ENCODE results near the gene ADRA2A. TPM values are rescaled to one million over a fixed set of nuclear protein-coding genes. Genes with fewer than 3 reads are reported as not detected.

The ADRA2A gene
- total RNA-seq, result 11.4 TPM

GRCh38 chr10:111076682-111077478 is at the start of gene ADRA2A:
Gene ADRA2A, plus strand, starts transcription at chr10:111077029. Its CDS starts 968 bp downstream, at chr10:111077997.
- intact Hi-C loops (cut with DNase I), result no loop called here
- peak; percentile 74 for DNase-seq (ENCODE audit: low spot score)
- peak; percentile 81 for ATAC-seq

GRCh38 chr10:111030042-111030750 is 46.6 kb upstream of the ADRA2A start:
- ATAC-seq (no peak), DNase-seq (ENCODE audit: low spot score) (no peak)
- intact Hi-C loops (cut with DNase I), result no loop called here

DNA sequence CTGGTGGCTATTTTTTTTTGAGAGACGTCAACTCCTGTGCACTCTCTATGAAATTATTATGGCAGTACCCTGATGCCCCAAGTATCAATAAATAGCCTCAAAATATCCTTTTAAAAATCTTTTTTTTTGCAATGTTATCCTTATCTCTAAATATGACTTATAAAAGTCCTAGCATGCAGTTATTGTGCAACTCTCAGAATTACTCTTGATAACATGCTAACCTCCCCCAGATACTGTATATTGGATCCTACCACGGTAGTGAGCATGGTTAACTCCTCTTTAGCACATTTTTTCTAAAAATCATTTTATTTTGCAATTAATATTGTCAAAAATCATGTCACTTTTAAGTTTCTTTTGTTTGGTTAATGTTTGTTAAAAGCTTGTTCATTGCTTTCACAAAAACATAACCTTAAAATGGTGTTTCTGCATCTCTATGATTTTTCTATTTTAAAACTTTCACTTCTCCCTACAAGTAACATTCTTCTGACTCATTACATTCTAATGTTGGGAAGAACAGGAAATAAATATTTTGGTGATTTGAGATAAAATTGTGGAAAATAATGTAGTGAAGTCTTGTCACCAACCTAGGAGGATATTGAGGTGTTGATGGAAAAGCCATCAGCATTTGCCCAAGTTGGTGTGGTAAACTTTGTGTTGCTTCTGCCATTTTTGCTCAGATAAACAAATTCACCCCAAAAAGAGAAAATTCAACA is 42.1 kb upstream of the ADRA2A start:
- ATAC-seq (no peak), DNase-seq (ENCODE audit: low spot score) (no peak)
- intact Hi-C loops (cut with DNase I), result no loop called here

DNA sequence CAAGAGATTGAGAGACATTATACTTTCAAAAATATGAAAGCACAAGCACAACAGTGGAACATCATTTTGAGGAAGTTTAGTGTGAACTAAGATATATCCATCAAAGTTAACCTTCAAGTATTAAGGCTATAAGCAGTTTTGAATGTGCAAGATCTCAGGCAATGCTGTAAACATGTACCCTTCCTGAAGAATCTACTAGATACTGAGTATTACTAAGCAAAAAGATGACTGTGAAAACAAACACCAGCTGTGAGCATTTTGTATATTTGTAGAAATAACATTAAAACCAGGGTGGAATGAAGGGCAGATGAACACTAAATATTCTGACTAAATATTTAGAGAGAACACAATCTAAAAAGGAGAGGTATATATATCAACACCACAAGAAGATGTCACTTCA is 41.3 kb upstream of the ADRA2A start:
- ATAC-seq (no peak), DNase-seq (ENCODE audit: low spot score) (no peak)
- intact Hi-C loops (cut with DNase I), result no loop called here

DNA sequence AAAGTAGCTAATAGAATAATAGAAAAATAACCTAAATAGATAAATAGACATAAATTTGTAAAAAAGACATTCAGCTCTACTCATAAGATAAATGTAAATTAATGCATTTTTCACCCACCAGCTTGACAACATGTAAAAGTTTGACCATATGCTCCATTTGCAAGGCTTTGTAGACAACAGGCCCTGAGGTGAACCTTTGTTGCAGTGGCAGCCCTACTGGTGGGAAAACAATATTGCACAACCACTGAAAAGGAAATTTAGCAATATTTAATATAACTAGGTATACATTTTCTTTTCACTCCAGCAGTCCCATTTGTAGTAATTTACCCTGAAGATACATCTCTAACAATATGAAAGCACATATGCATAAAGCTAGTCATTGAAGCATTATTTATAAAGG is 39.0 kb upstream of the ADRA2A start:
- ATAC-seq (no peak), DNase-seq (ENCODE audit: low spot score) (no peak)
- intact Hi-C loops (cut with DNase I), result no loop called here

- DNase-seq (ENCODE audit: low spot score), result no peak
- no peak for ATAC-seq
- intact Hi-C loops (cut with DNase I), result no loop called here
Measured at GRCh38 chr10:111039522-111039921, 37.3 kb upstream of the ADRA2A start.

DNA sequence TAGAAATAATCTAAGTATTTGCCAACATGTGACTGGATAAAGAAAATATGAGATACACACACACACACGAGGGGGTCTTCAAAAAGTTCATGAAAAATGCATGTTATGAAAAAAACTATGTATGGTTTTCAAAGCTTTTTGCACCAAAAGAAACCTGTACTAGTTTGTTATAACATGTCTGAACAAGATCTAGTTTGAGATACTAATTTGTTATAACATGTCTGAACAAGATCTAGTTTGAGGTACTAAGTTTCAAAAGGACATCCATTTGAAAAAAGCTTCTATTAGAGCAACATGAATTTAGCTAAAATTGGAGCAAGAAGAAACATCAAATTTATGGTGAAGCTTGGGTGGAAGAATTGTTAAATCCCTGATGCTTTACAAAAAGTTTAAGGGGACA is 19.8 kb upstream of the ADRA2A start:
- intact Hi-C loops (cut with DNase I), result no loop called here
- no peak for ATAC-seq
- no peak for DNase-seq (ENCODE audit: low spot score)

DNA sequence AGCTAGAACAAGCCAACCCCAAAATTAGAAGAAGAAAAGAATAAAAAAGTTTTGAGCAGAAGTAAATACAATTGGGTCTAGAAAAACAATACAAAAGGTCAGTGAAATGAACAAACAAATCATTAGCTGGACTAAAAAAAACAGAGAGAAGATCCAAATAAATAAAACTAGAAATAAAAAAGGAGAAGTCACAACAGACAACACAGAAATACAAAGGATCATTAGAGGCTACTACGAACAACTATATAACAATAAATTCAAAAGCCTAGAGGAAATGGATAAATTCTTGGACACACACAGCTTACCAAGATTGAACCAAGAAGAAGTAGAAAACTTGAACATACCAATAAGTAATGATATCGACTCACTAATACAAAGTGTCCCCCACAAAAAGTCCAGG is 13.4 kb upstream of the ADRA2A start:
- ATAC-seq (no peak), DNase-seq (ENCODE audit: low spot score) (no peak)
- intact Hi-C loops (cut with DNase I), result no loop called here

DNA sequence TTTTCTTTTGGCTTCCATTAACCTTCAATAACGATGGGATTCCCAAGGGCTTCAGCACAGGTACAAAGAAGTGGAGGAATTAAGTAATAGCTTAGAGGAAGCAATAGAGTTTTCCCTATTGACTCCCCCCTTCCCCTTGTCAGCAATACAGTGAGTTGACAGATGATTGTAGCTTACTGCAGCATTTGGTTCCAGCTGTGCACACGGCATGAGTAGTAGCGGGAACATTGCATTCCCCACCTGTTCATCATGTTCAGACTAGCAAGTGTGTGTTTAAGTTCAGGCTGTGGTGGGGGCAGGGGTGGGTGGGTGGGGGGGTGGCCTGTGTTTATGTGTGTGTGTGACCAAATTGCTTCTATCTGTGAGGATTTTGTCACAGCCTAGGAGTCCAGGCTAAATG is 4.6 kb upstream of the ADRA2A start:
- intact Hi-C loops (cut with DNase I), result no loop called here
- DNase-seq (ENCODE audit: low spot score) (no peak), ATAC-seq (no peak)

- ATAC-seq, result no peak
- no peak for DNase-seq (ENCODE audit: low spot score)
- intact Hi-C loops (cut with DNase I), result no loop called here
Measured at GRCh38 chr10:111075577-111076185, 1.1 kb upstream of the ADRA2A start.

GRCh38 chr10:111076191-111076681 is 593 bp upstream of the ADRA2A start:
- intact Hi-C loops (cut with DNase I), result no loop called here
- peak; percentile 93 for ATAC-seq
- DNase-seq (ENCODE audit: low spot score), result peak; percentile 82

GRCh38 chr10:111077479-111077784 is 603 bp downstream of the ADRA2A start:
- intact Hi-C loops (cut with DNase I), result no loop called here
- no peak for ATAC-seq
- no peak for DNase-seq (ENCODE audit: low spot score)

DNA sequence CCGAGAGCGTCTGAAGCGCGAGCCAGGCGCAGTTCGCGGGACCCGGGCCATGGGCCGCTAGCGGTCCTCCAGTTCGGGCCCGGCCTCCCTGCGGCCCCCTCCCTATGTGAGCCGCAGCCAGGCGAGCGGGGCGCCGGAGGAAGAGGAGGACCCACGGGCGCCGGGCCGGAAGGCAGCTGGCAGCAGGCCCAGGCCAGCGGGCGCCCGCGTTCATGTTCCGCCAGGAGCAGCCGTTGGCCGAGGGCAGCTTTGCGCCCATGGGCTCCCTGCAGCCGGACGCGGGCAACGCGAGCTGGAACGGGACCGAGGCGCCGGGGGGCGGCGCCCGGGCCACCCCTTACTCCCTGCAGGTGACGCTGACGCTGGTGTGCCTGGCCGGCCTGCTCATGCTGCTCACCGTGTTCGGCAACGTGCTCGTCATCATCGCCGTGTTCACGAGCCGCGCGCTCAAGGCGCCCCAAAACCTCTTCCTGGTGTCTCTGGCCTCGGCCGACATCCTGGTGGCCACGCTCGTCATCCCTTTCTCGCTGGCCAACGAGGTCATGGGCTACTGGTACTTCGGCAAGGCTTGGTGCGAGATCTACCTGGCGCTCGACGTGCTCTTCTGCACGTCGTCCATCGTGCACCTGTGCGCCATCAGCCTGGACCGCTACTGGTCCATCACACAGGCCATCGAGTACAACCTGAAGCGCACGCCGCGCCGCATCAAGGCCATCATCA is 1.1 kb downstream of the ADRA2A start:
- intact Hi-C loops (cut with DNase I), result no loop called here
- DNase-seq (ENCODE audit: low spot score), result no peak
- no peak for ATAC-seq

DNA sequence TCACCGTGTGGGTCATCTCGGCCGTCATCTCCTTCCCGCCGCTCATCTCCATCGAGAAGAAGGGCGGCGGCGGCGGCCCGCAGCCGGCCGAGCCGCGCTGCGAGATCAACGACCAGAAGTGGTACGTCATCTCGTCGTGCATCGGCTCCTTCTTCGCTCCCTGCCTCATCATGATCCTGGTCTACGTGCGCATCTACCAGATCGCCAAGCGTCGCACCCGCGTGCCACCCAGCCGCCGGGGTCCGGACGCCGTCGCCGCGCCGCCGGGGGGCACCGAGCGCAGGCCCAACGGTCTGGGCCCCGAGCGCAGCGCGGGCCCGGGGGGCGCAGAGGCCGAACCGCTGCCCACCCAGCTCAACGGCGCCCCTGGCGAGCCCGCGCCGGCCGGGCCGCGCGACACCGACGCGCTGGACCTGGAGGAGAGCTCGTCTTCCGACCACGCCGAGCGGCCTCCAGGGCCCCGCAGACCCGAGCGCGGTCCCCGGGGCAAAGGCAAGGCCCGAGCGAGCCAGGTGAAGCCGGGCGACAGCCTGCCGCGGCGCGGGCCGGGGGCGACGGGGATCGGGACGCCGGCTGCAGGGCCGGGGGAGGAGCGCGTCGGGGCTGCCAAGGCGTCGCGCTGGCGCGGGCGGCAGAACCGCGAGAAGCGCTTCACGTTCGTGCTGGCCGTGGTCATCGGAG is 1.8 kb downstream of the ADRA2A start:
- intact Hi-C loops (cut with DNase I), result no loop called here

GRCh38 chr10:111079241-111079760 is 2.5 kb downstream of the ADRA2A start:
- intact Hi-C loops (cut with DNase I), result no loop called here
- DNase-seq (ENCODE audit: low spot score) (peak; percentile 49), ATAC-seq (no peak)

More for the DNA sequence above, 1.8 kb downstream of the ADRA2A start:
- no peak for ATAC-seq
- DNase-seq (ENCODE audit: low spot score), result no peak

- intact Hi-C loops (cut with DNase I), result no loop called here
- ATAC-seq (no peak), DNase-seq (ENCODE audit: low spot score) (peak; percentile 48)
Measured at GRCh38 chr10:111079781-111080180, 3.0 kb downstream of the ADRA2A start.

DNA sequence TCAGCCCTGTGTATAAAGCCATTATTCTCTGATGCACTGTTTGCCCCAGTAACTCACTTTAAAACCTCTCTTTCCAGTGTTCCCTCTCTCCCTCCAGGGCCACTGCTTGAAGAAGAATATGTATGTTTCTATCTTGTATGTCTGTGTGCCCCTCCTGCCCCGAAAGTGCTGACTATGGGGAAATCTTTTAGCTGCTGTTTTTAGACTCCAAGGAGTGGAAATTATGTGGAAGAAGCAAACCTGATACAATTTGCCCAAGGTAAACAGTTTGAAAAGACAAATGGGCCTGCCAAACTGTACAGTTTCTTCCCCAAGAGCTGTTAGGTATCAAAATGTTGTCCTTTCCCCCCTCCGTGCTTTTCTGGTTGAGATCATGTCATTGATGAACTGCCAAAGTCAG is 3.4 kb downstream of the ADRA2A start:
- ATAC-seq, result no peak
- intact Hi-C loops (cut with DNase I), result no loop called here
- no peak for DNase-seq (ENCODE audit: low spot score)

GRCh38 chr10:111081595-111081994 is 4.8 kb downstream of the ADRA2A start:
- peak; percentile 26 for DNase-seq (ENCODE audit: low spot score)

More at GRCh38 chr10:111081595-111081994, 4.8 kb downstream of the ADRA2A start:
- ATAC-seq, result no peak
- intact Hi-C loops (cut with DNase I), result no loop called here
